ENCODE measurements around the gene FSCN2.

GRCh38 chr17:81482673-81483072, 45.5 kb upstream of the FSCN2 start:
- TF ChIP-seq, protein P1, sequence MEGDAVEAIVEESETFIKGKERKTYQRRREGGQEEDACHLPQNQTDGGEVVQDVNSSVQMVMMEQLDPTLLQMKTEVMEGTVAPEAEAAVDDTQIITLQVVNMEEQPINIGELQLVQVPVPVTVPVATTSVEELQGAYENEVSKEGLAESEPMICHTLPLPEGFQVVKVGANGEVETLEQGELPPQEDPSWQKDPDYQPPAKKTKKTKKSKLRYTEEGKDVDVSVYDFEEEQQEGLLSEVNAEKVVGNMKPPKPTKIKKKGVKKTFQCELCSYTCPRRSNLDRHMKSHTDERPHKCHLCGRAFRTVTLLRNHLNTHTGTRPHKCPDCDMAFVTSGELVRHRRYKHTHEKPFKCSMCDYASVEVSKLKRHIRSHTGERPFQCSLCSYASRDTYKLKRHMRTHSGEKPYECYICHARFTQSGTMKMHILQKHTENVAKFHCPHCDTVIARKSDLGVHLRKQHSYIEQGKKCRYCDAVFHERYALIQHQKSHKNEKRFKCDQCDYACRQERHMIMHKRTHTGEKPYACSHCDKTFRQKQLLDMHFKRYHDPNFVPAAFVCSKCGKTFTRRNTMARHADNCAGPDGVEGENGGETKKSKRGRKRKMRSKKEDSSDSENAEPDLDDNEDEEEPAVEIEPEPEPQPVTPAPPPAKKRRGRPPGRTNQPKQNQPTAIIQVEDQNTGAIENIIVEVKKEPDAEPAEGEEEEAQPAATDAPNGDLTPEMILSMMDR (IDR thresholded peaks at IDR 0.05): no peak
- no peak for TF ChIP-seq POLR2A (IDR thresholded peaks at IDR 0.05)
